SKM-1 (cell line): ENCODE results near the gene MAPKAPK2.
"Not testable (repeated sequence)": the region's sequence is repeated elsewhere in the genome, so short reads cannot be mapped to it uniquely, and the experiment has no call there.

Source experiments
- DNase-seq: peaks from one replicate; lab custom pipeline; 2025; ENCODE audit not compliant: unreplicated experiment; lab: John Stamatoyannopoulos, UW

MAPKAPK2 gene

GRCh38 chr1:206684478-206685333 is at the start of gene MAPKAPK2:
Gene MAPKAPK2, plus strand, starts transcription at chr1:206684905. Its CDS starts 325 bp downstream, at chr1:206685230.
- DNase-seq = peak; percentile 58

GRCh38 chr1:206635080-206635977 is 49.4 kb upstream of the MAPKAPK2 start, which contains the start of gene DYRK3:
Gene DYRK3, plus strand, starts transcription at chr1:206635536. Its CDS starts 168 bp downstream, at chr1:206635704.
- DNase-seq = peak; percentile 92

- no peak for DNase-seq
Observed at GRCh38 chr1:206635978-206636345, 48.7 kb upstream of the MAPKAPK2 start.

- no peak for DNase-seq
Observed at GRCh38 chr1:206636671-206637070, 48.0 kb upstream of the MAPKAPK2 start.

GRCh38 chr1:206637605-206638004 is 47.1 kb upstream of the MAPKAPK2 start:
- DNase-seq = no peak

- not testable (repeated sequence) for DNase-seq
Observed at GRCh38 chr1:206642074-206642473, 42.6 kb upstream of the MAPKAPK2 start.

GRCh38 chr1:206643118-206643698 is 41.5 kb upstream of the MAPKAPK2 start:
- no peak for DNase-seq

- no peak for DNase-seq
Observed at GRCh38 chr1:206646504-206646903, 38.2 kb upstream of the MAPKAPK2 start.

GRCh38 chr1:206647224-206647623 is 37.5 kb upstream of the MAPKAPK2 start:
- DNase-seq = no peak

- no peak for DNase-seq
Observed at GRCh38 chr1:206649261-206649921, 35.3 kb upstream of the MAPKAPK2 start.

- DNase-seq = no peak
Observed at GRCh38 chr1:206651014-206651413, 33.7 kb upstream of the MAPKAPK2 start.

- no peak for DNase-seq
Observed at GRCh38 chr1:206651958-206652890, 32.5 kb upstream of the MAPKAPK2 start.

- no peak for DNase-seq
Observed at GRCh38 chr1:206653715-206654459, 30.8 kb upstream of the MAPKAPK2 start.

GRCh38 chr1:206654828-206655227 is 29.9 kb upstream of the MAPKAPK2 start:
- no peak for DNase-seq

GRCh38 chr1:206655471-206655882 is 29.2 kb upstream of the MAPKAPK2 start:
- no peak for DNase-seq

GRCh38 chr1:206656936-206657335 is 27.8 kb upstream of the MAPKAPK2 start:
- no peak for DNase-seq

GRCh38 chr1:206657751-206658150 is 27.0 kb upstream of the MAPKAPK2 start:
- no peak for DNase-seq

GRCh38 chr1:206658264-206658980 is 26.3 kb upstream of the MAPKAPK2 start:
- peak; percentile 72 for DNase-seq

- DNase-seq = no peak
Observed at GRCh38 chr1:206658981-206659273, 25.8 kb upstream of the MAPKAPK2 start.
